HepG2 (cell line): ENCODE results near the gene BLID. TPM values are rescaled to one million over a fixed set of nuclear protein-coding genes. Genes with fewer than 3 reads are reported as not detected.

Source experiments
- ATAC-seq: fragments of 200-7000 bp; cut with Tn5 transposase; 3 replicates; pipeline ENCODE4 v1.9.1; 2020; ENCODE audit warnings: mild to moderate bottlenecking, moderate library complexity
- BruUV-seq: library from RNA; stranded (reverse); fragments of 400-500 nt; replicated peaks from 2 replicates; lab custom pipeline; 2021; lab: Mats Ljungman, UMichigan
- CTCF ChIA-PET: fragments of 300-600 bp; formaldehyde crosslinking; extraction: SDS; loops from one replicate; lab custom pipeline; 2021; ENCODE audit warnings: low total read pairs, inconsistent platforms, low intra/inter-chr PET ratio; lab: Yijun Ruan, JAX
- POLR2A ChIA-PET: fragments of 350-600 bp; sonication (Branson Sonifier 250); formaldehyde crosslinking; loops from one replicate; lab custom pipeline; 2020; ENCODE audit warnings: antibody characterized with exemption, inconsistent platforms; lab: Yijun Ruan, JAX
- DNase-seq: peaks from one replicate; pipeline ENCODE4 v3.0.0-alpha.2; 2015; ENCODE audit warnings: low spot score
- FAIRE-seq: peaks from 3 replicates; lab custom pipeline; 2011; peaks lifted over from hg19 to GRCh38; lab: Jason Lieb, UNC
- H2AFZ ChIP-seq: one replicate; pipeline ENCODE4 v1.6.1; 2011; ENCODE audit warnings: low read length, inconsistent platforms
- H3K27ac ChIP-seq: fragments of 300-600 bp; 3 replicates; pipeline ENCODE4 v1.8.0; 2011; ENCODE audit warnings: mixed run types, mild to moderate bottlenecking, mixed read lengths, low read length, inconsistent platforms; ENCODE audit not compliant: insufficient read depth; ENCODE audit errors: extremely low read length
- H3K27me3 ChIP-seq, 2 experiments: fragments of 200-600 bp in 1 of 2; 2 replicates in 1 of 2; 3 replicates in 1 of 2; pipeline versions ENCODE4 v1.6.0 to v1.8.0; 2011; ENCODE audit warnings: low read length in 2 of 2, mild to moderate bottlenecking in 2 of 2, moderate library complexity in 2 of 2, inconsistent platforms in 1 of 2; ENCODE audit not compliant: insufficient read depth in 2 of 2, control insufficient read depth in 1 of 2
- H3K36me3 ChIP-seq, 2 experiments: fragments of 200-600 bp in 1 of 2; replicated peaks in 1 of 2; 2 replicates in 1 of 2; 3 replicates in 1 of 2; pipeline versions ENCODE4 v1.5.1 to v1.8.0; 2011; ENCODE audit warnings: low read length in 2 of 2, inconsistent platforms in 1 of 2; ENCODE audit not compliant: insufficient read depth in 2 of 2, control insufficient read depth in 1 of 2
- H3K4me1 ChIP-seq: 2 replicates; pipeline ENCODE4 v1.5.1; 2012; ENCODE audit warnings: low read length, inconsistent platforms; ENCODE audit not compliant: insufficient read depth
- H3K4me2 ChIP-seq: 2 replicates; pipeline ENCODE4 v1.6.0; 2011; ENCODE audit warnings: low read depth, low read length, inconsistent platforms
- H3K4me3 ChIP-seq, 3 experiments: fragments of 200-600 bp in 1 of 3; sonication (generic), shearing (Covaris generic) in 1 of 3; replicated peaks in 1 of 3; 2 replicates each; pipeline ENCODE4 v1.5.1; 2011 to 2016; ENCODE audit warnings: low read length in 3 of 3, inconsistent platforms in 2 of 3, low read depth in 2 of 3, mild to moderate bottlenecking in 2 of 3, control low read depth in 1 of 3, mixed read lengths in 1 of 3; ENCODE audit not compliant: insufficient read depth in 1 of 3
- H3K79me2 ChIP-seq: one replicate; pipeline ENCODE4 v1.6.1; 2011; ENCODE audit warnings: low read length, inconsistent platforms; ENCODE audit not compliant: insufficient read depth
- H3K9ac ChIP-seq: 2 replicates; pipeline ENCODE4 v1.6.0; 2011; ENCODE audit warnings: mild to moderate bottlenecking, low read depth, low read length, inconsistent platforms; ENCODE audit not compliant: insufficient read depth
- H3K9me3 ChIP-seq: 2 replicates; pipeline ENCODE4 v1.5.1; 2012; ENCODE audit warnings: mild to moderate bottlenecking, low read length
- H4K20me1 ChIP-seq: 2 replicates; pipeline ENCODE4 v1.6.0; 2011; ENCODE audit warnings: inconsistent platforms, mild to moderate bottlenecking, low read length, moderate library complexity; ENCODE audit not compliant: insufficient read depth
- AFF4 ChIP-seq: sonication (generic); formaldehyde crosslinking; IDR thresholded peaks from 2 replicates; pipeline ENCODE4 v1.4.0; 2020; ENCODE audit warnings: missing genetic modification reagents
- CENPX ChIP-seq: sonication (generic); formaldehyde crosslinking; IDR thresholded peaks from 2 replicates; pipeline ENCODE4 v1.9.0; 2021; ENCODE audit warnings: mild to moderate bottlenecking, missing genetic modification reagents, moderate library complexity
- ETV6 ChIP-seq: sonication (generic); formaldehyde crosslinking; conservative IDR thresholded peaks from 2 replicates; pipeline ENCODE4 v1.4.0; 2020; ENCODE audit warnings: missing genetic modification reagents
- FOXK2 ChIP-seq: fragments of 450-650 bp; IDR thresholded peaks from 2 replicates; pipeline ENCODE4 v1.6.1; 2016
- NCOA1 ChIP-seq: sonication (generic); formaldehyde crosslinking; IDR thresholded peaks from 2 replicates; pipeline ENCODE4 v1.9.0; 2021; ENCODE audit warnings: missing genetic modification reagents
- PHF8 ChIP-seq: sonication (generic); formaldehyde crosslinking; IDR thresholded peaks from 2 replicates; pipeline ENCODE4 v1.5.0; 2020; ENCODE audit warnings: missing genetic modification reagents
- PTBP1 ChIP-seq: fragments of 200-400 bp; formaldehyde crosslinking; IDR thresholded peaks from 2 replicates; pipeline ENCODE4 v1.6.1; 2018; ENCODE audit warnings: low read length, low read depth; ENCODE audit not compliant: poor library complexity, severe bottlenecking
- STAG1 ChIP-seq: sonication (generic); formaldehyde crosslinking; IDR thresholded peaks from 2 replicates; pipeline ENCODE4 v1.4.0; 2020; ENCODE audit warnings: missing genetic modification reagents
- TCF7L2 ChIP-seq: IDR thresholded peaks from 2 replicates; pipeline ENCODE4 v1.6.1; 2011; ENCODE audit warnings: mild to moderate bottlenecking, low read depth, low read length, moderate library complexity
- THAP11 ChIP-seq: IDR thresholded peaks from 2 replicates; pipeline ENCODE4 v1.6.1; 2016; ENCODE audit warnings: missing biosample characterization, missing genetic modification reagents
- TRAFD1 ChIP-seq: sonication (generic); formaldehyde crosslinking; IDR thresholded peaks from 2 replicates; pipeline ENCODE4 v1.5.1; 2020; ENCODE audit warnings: missing genetic modification reagents, mild to moderate bottlenecking, borderline replicate concordance
- WIZ ChIP-seq: sonication (generic); formaldehyde crosslinking; IDR thresholded peaks from 2 replicates; pipeline ENCODE4 v1.5.1; 2020; ENCODE audit warnings: mild to moderate bottlenecking, missing genetic modification reagents
- ZNF10 ChIP-seq: sonication (generic); formaldehyde crosslinking; IDR thresholded peaks from 2 replicates; pipeline ENCODE4 v1.4.0; 2020; ENCODE audit warnings: mild to moderate bottlenecking, low read depth, missing genetic modification reagents, borderline replicate concordance
- ZNF143 ChIP-seq: sonication (generic); formaldehyde crosslinking; IDR thresholded peaks from 2 replicates; pipeline ENCODE4 v1.4.0; 2020; ENCODE audit warnings: missing genetic modification reagents
- ZNF501 ChIP-seq: sonication (generic); formaldehyde crosslinking; IDR thresholded peaks from 2 replicates; pipeline ENCODE4 v1.5.1; 2020; ENCODE audit warnings: mild to moderate bottlenecking, moderate library complexity, missing genetic modification reagents
- ZSCAN22 ChIP-seq: sonication (generic); formaldehyde crosslinking; IDR thresholded peaks from 2 replicates; pipeline ENCODE4 v1.4.0; 2020; ENCODE audit warnings: mild to moderate bottlenecking, missing genetic modification reagents
- WGBS: methylation state at CpG from one replicate; pipeline ENCODE4 v1.1.6; 2017; ENCODE audit warnings: low lambda C conversion rate; 5-methylcytosine and 5-hydroxymethylcytosine counted together
- in situ Hi-C: cut with HindIII; loops from 2 replicates; pipeline ENCODE4 v1.10.0; 2017; ENCODE audit warnings: low pct_unique_long_range_greater_than_20kb; ENCODE audit not compliant: extremely low pct_ligation_motif_present
- intact Hi-C: fragments of 100-400 bp; cut with micrococcal nuclease; formaldehyde crosslinking; loops from one replicate; pipeline ENCODE4 v1.10.0; 2022; ENCODE audit not compliant: unreplicated experiment
- polyA plus RNA-seq, 8 experiments: library from polyadenylated mRNA; depleted of rRNA in 3 of 8; stranded (reverse) in 7 of 8; unstranded in 1 of 8; fragments of >200 nt; fragmentation: Illumina TruSeq in 4 of 8; extraction: Trizol in 4 of 8; gene quantifications; 2 replicates each; pipeline versions ENCODE4 v1.2.1 to v1.2.3, GENCODE V29; 2011 to 2016; ENCODE audit warnings: low read depth in 4 of 8, missing spikeins in 1 of 8, mixed read lengths in 1 of 8; ENCODE audit not compliant: insufficient read depth in 1 of 8
- total RNA-seq, 5 experiments: library from RNA; depleted of rRNA; stranded (reverse); fragments of >200 nt; fragmentation: Illumina TruSeq; extraction: Trizol; gene quantifications; 2 replicates each; pipeline ENCODE4 v1.2.3, GENCODE V29; 2016; ENCODE audit warnings: low read depth in 1 of 5
- TF ChIP-seq, protein P1 (sequence below): IDR thresholded peaks from 2 replicates; pipeline ENCODE4 v1.6.1; 2016; ENCODE audit warnings: low read depth, borderline replicate concordance
- TF ChIP-seq, protein P2 (sequence below): IDR thresholded peaks from 2 replicates; pipeline ENCODE4 v1.6.1; 2016; ENCODE audit warnings: low read depth, control low read depth
- TF ChIP-seq, protein P3 (sequence below): sonication (generic); formaldehyde crosslinking; IDR thresholded peaks from 2 replicates; pipeline ENCODE4 v1.8.0; 2022; ENCODE audit warnings: mild to moderate bottlenecking, missing genetic modification reagents, borderline replicate concordance

BLID gene
- total and polyA plus RNA-seq, 2 of the 13 experiments (the other 11 are each of a cell fraction or from before 2014, with no cell fraction given), result not detected

GRCh38 chr11:122131126-122131525 lies 15.1 kb upstream of the BLID start:
- DNase-seq (no peak), FAIRE-seq (no peak), ATAC-seq (no peak)
- POLR2A ChIA-PET, result no interaction called here
- Histone ChIP-seq H3K36me3 (no peaks in the 10 kb centered on the region), H3K27me3 (no peaks in the 10 kb centered on the region), H3K4me1 (no peaks in the 10 kb centered on the region), H4K20me1 (no peaks in the 10 kb centered on the region), H2AFZ (no peak overlapping the region), H3K9me3 (no peaks in the 10 kb centered on the region), H3K79me2 (no peaks in the 10 kb centered on the region), H3K4me3 (no peak overlapping the region), H3K27ac (no peak overlapping the region), H3K9ac (no peak overlapping the region), H3K4me2 (no peak overlapping the region)
- CTCF ChIA-PET, result no interaction called here
- 20% methylated on average over 2 of the region's 2 CpGs for WGBS
- in situ Hi-C loops (no loop called here), intact Hi-C loops (no loop called here)
- BruUV-seq, result no TSS peak
- TF ChIP-seq, protein P1, sequence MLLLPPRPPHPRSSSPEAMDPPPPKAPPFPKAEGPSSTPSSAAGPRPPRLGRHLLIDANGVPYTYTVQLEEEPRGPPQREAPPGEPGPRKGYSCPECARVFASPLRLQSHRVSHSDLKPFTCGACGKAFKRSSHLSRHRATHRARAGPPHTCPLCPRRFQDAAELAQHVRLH, result no peak
- TF ChIP-seq ZNF501 (CRISPR knock-in tag), result no peak
- TF ChIP-seq ETV6, result no peak
- no peak for TF ChIP-seq TRAFD1 (CRISPR knock-in tag)
- no peak for TF ChIP-seq PHF8 (CRISPR knock-in tag)
- TF ChIP-seq, protein P2, sequence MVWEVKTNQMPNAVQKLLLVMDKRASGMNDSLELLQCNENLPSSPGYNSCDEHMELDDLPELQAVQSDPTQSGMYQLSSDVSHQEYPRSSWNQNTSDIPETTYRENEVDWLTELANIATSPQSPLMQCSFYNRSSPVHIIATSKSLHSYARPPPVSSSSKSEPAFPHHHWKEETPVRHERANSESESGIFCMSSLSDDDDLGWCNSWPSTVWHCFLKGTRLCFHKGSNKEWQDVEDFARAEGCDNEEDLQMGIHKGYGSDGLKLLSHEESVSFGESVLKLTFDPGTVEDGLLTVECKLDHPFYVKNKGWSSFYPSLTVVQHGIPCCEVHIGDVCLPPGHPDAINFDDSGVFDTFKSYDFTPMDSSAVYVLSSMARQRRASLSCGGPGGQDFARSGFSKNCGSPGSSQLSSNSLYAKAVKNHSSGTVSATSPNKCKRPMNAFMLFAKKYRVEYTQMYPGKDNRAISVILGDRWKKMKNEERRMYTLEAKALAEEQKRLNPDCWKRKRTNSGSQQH, result no peak
- TF ChIP-seq, protein P3, sequence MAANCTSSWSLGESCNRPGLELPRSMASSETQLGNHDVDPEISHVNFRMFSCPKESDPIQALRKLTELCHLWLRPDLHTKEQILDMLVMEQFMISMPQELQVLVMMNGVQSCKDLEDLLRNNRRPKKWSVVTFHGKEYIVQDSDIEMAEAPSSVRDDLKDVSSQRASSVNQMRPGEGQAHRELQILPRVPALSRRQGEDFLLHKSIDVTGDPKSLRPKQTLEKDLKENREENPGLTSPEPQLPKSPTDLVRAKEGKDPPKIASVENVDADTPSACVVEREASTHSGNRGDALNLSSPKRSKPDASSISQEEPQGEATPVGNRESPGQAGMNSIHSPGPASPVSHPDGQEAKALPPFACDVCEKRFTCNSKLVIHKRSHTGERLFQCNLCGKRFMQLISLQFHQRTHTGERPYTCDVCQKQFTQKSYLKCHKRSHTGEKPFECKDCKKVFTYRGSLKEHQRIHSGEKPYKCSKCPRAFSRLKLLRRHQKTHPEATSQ (CRISPR knock-in tag), result no peak
- no peak for TF ChIP-seq CENPX (CRISPR knock-in tag)
- no peak for TF ChIP-seq STAG1 (CRISPR knock-in tag)
- TF ChIP-seq ZSCAN22 (CRISPR knock-in tag), result no peak
- no peak for TF ChIP-seq NCOA1
- TF ChIP-seq WIZ, result no peak
- TF ChIP-seq TCF7L2, result no peak
- no peak for TF ChIP-seq ZNF10 (CRISPR knock-in tag)
- no peak for TF ChIP-seq PTBP1
- TF ChIP-seq ZNF143, result no peak
- no peak for TF ChIP-seq THAP11 (CRISPR knock-in tag)
- no peak for TF ChIP-seq FOXK2
- no peak for TF ChIP-seq AFF4 (CRISPR knock-in tag)
